Neutrophil (primary cell): ENCODE results near the gene FAM111B.
A peak's percentile ranks its signal among the peaks of the same experiment; 100 is the strongest.
"Not testable (repeated sequence)": the region's sequence is repeated elsewhere in the genome, so short reads cannot be mapped to it uniquely, and the experiment has no call there.

Experiments used
- H3K27ac ChIP-seq: fragments of 200-600 bp; sonication (generic); 2 replicates; pipeline ENCODE4 v1.5.1; 2016; ENCODE audit warnings: mild to moderate bottlenecking, moderate library complexity
- H3K27me3 ChIP-seq: fragments of 200-600 bp; sonication (generic); 2 replicates; pipeline ENCODE4 v1.6.0; 2016; ENCODE audit warnings: mild to moderate bottlenecking
- H3K36me3 ChIP-seq: fragments of 200-600 bp; sonication (generic); 2 replicates; pipeline ENCODE4 v1.5.1; 2017
- H3K4me1 ChIP-seq, 2 experiments: fragments of 200-600 bp in 1 of 2; sonication (generic) in 1 of 2; 1 replicate in 1 of 2; 2 replicates in 1 of 2; pipeline versions ENCODE4 v1.5.1 to v1.6.1; 2013 to 2016; ENCODE audit warnings: low read depth in 1 of 2, low read length in 1 of 2, mild to moderate bottlenecking in 1 of 2, moderate library complexity in 1 of 2; ENCODE audit not compliant: control insufficient read depth in 1 of 2, insufficient read depth in 1 of 2
- H3K4me3 ChIP-seq, 2 experiments: fragments of 200-600 bp in 1 of 2; sonication (generic) in 1 of 2; 1 replicate in 1 of 2; 2 replicates in 1 of 2; pipeline ENCODE4 v1.5.1; 2013 to 2016; ENCODE audit warnings: low read depth in 1 of 2, low read length in 1 of 2, mild to moderate bottlenecking in 1 of 2, moderate library complexity in 1 of 2
- H3K9me3 ChIP-seq: fragments of 200-600 bp; sonication (generic); 2 replicates; pipeline ENCODE4 v1.5.1; 2016
- CTCF ChIP-seq: fragments of 200-600 bp; sonication (generic); IDR thresholded peaks from 2 replicates; pipeline ENCODE4 v1.5.1; 2016; ENCODE audit warnings: antibody characterized with exemption

Gene FAM111B

DNA sequence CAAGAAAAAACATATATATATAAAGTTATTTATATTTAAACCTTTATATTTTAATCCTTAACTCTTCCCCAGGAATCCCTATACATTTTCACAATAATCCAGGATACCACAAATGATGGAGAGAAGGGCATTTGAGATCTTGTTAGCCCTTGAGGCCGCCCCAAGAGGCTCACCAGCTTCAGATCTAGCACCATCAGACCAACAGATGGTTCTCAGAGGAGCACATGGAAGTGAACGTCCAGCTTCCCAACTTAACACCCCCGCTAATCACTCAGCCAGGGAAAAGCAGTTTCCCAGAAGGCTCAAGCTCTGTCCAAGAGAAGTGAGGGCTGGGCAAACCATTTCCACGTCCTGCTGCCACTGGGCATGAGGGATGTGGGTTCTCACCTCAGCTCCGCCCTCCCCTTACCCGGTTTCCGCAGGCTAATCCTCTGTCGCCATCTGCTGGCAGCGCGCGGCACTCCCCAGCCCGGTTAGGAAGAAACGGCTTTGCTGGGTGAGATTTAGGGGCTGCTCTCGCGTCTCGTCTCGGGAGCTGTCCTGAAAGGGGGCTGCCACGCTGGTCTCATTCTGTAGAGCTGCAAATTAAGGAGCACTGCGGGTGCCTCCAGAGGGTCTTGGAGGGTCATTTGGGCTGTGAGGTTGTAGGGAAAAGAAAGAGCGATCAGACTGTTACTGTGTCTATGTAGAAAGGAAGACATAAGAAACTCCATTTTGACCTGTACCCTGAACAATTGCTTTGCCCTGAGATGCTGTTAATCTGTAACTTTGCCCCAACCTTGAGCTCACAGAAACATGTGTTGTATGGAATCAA lies 28.8 kb downstream of the FAM111B start:
- Histone ChIP-seq H3K4me1 (peaks cover 5 to 6% of the 10 kb centered on the region in 2 experiments), H3K36me3 (no peaks in the 10 kb centered on the region), H3K27ac (no peak overlapping the region), H3K4me3 (peak overlapping the region in 1 of 2 experiments; percentile 5), H3K9me3 (no peaks in the 10 kb centered on the region), H3K27me3 (no peaks in the 10 kb centered on the region)
- TF ChIP-seq CTCF, result peak; percentile 97

GRCh38 chr11:59136551-59136950 lies 29.5 kb downstream of the FAM111B start:
- not testable (repeated sequence) for H3K27me3 ChIP-seq, H3K4me1 ChIP-seq, H3K27ac ChIP-seq, H3K9me3 ChIP-seq, H3K4me3 ChIP-seq, H3K36me3 ChIP-seq

DNA sequence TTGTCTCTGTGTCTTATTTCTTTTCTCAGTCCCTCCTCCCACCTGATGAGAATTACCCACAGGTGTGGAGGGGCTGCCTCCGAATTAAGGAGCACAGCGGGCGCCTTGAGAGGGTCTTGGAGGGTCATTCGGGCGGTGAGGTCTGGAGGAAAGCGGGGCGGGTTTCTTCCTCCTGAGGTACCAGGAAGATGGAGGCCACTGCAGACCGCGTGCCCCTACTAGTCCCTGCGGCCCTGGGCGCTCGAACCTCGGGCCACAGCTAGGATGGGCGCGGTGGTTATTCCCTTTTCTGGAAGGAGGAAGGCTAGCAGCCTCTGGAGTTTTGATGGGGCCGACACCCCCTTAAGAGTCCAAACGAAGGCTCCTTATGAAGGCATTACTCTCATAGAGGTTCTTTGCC lies 30.2 kb downstream of the FAM111B start:
- peaks cover 9 to 10% of the 10 kb centered on the region in 2 experiments for H3K4me1 ChIP-seq
- no peak overlapping the region for H3K27ac ChIP-seq
- H3K36me3 ChIP-seq, result no peaks in the 10 kb centered on the region
- H3K4me3 ChIP-seq, result no peak overlapping the region
- no peaks in the 10 kb centered on the region for H3K27me3 ChIP-seq
- H3K9me3 ChIP-seq, result no peaks in the 10 kb centered on the region
- no peak for TF ChIP-seq CTCF

- no peaks in the 10 kb centered on the region for H3K27me3 ChIP-seq
- H3K4me1 ChIP-seq, result peaks cover 23% of the 10 kb centered on the region in 2 experiments
- H3K36me3 ChIP-seq, result no peaks in the 10 kb centered on the region
- H3K4me3 ChIP-seq, result no peak overlapping the region
- TF ChIP-seq CTCF, result no peak
- H3K27ac ChIP-seq, result no peak overlapping the region
- no peaks in the 10 kb centered on the region for H3K9me3 ChIP-seq
Observed at GRCh38 chr11:59138643-59139042, 31.6 kb downstream of the FAM111B start.

DNA sequence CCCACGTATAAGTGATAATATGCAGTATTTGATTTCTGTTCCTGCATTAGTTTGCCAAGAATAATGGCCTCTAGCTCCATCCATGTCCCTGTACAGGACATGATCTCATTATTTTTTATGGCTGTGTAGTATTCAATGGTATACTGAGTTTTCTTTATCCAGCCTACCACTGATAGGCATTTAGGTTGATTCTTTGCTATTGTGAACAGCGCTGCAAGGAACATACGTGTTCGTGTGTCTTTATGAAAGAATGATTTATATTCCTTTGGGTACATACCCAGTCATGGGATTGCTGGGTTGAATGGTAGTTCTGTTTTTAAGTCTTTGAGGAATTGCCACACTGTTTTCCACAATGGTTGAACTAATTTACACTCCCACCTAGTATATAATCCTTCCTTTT lies 34.2 kb downstream of the FAM111B start:
- Histone ChIP-seq H3K9me3 (no peaks in the 10 kb centered on the region), H3K4me3 (no peak overlapping the region), H3K4me1 (peaks cover 43% of the 10 kb centered on the region in 2 experiments), H3K36me3 (no peaks in the 10 kb centered on the region), H3K27me3 (no peaks in the 10 kb centered on the region), H3K27ac (no peak overlapping the region)
- no peak for TF ChIP-seq CTCF

GRCh38 chr11:59141673-59142460 lies 34.8 kb downstream of the FAM111B start:
- H3K4me3 ChIP-seq, result peak overlapping the region; percentile 91 to 96
- H3K4me1 ChIP-seq, result peaks cover 46 to 48% of the 10 kb centered on the region in 2 experiments
- no peaks in the 10 kb centered on the region for H3K27me3 ChIP-seq
- peak overlapping the region; percentile 93 for H3K27ac ChIP-seq
- no peaks in the 10 kb centered on the region for H3K36me3 ChIP-seq
- no peaks in the 10 kb centered on the region for H3K9me3 ChIP-seq
- TF ChIP-seq CTCF, result no peak
